Stimulated activated CD4-positive, alpha-beta T cell treated with anti-CD3 and anti-CD28 coated beads, Interleukin-1b, Interleukin-23, amount 100 ng/mL, for 1 hour (primary cell): ENCODE results near the gene GOSR2.
"Not testable (repeated sequence)": the region's sequence is repeated elsewhere in the genome, so short reads cannot be mapped to it uniquely, and the experiment has no call there.

ENCODE experiments used
- DNase-seq, 2 donors: peaks; one replicate each; pipeline ENCODE4 v3.0.0-alpha.2; 2020; ENCODE audit warnings: low read depth in 2 of 2

GOSR2 gene

GRCh38 chr17:46894024-46894423 lies 28.9 kb upstream of the GOSR2 start:
- DNase-seq, result no peak

GRCh38 chr17:46894476-46895151 lies 28.3 kb upstream of the GOSR2 start:
- DNase-seq, result no peak

GRCh38 chr17:46895171-46895570 lies 27.8 kb upstream of the GOSR2 start:
- DNase-seq, result no peak

- DNase-seq, result no peak
These were observed 26.0 kb upstream of the GOSR2 start for GRCh38 chr17:46896991-46897390.

DNA sequence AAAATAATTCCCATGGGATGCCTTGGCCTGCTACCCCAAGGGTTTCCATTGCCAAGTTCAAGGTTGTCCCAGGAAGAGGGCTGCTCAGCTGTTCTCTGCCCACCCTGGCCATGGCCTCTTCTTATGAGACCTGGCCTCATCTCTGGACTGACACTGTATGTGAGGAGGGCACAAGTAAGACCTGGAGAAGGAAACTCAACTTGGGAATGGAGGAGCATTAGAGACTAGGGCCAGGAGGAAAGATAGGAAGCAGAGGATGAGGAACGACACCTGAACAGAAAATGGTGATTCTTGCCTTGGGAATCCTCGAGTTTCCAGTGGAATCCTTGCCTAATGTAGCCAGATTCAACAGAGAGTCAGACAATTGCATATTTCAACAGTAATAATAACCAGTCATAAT lies 24.6 kb upstream of the GOSR2 start:
- DNase-seq, result no peak

GRCh38 chr17:46898860-46899259 lies 24.1 kb upstream of the GOSR2 start:
- DNase-seq, result no peak

DNA sequence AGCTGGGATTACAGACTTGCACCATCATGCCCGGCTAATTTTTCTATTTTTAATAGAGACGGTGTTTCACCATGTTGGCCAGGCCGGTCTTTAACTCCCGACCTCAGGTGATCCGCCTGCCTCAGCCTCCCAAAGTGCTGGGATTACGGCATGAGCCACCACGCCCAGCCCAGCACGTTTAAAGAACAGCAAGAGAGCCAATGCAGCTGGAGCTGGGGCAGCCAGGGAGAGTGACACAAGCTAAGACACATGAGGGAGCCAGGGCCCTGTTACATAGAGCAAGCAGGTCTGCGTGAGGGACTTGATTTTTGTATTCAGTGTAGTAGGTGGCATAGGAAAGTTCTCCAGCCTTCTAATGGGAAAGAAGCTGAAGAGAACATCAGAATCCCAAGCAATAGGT lies 21.7 kb upstream of the GOSR2 start:
- no peak for DNase-seq

DNA sequence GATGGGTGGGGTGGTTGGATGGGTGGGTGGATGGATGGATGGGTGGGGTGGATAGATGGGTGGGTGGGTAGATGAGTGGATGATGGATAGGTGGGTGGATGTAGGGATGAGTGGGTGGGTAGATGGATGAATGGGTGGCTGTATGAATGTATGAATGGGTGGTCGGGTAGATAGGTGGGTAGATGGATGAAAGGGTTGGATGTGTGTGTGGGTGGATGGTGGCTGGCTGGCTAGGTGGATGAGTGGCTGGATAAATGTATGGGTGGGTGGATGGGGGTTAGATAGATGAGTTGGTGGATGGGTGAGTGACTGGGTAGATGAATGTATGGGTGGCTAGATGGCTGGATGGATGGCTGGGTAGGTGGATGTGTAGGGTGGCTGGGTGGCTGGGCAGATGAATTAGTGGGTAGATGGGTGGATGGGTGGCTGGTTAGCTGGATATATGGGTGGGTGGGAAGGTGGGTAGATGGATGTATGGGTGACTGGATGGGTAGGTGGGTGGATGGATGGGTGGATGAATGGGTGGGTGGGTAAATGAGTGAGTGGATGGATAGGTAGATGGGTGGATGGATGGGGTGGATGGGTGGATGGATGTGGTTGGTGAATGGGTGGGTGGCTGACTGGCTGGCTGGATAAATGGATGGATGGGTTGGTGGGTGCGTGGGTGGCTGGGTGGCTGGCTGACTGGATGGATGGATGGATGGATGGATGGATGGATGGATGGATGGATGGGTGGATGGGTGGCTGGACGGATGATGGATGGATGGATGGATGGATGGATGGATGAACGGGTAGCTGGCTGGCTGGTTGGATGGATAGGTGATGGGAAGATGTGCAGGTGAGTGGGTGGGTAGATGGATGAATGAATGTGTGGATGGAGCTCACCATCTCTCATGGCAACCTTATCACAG lies 18.9 kb upstream of the GOSR2 start:
- no peak for DNase-seq

GRCh38 chr17:46908068-46908737 lies 14.8 kb upstream of the GOSR2 start:
- DNase-seq, result no peak

DNA sequence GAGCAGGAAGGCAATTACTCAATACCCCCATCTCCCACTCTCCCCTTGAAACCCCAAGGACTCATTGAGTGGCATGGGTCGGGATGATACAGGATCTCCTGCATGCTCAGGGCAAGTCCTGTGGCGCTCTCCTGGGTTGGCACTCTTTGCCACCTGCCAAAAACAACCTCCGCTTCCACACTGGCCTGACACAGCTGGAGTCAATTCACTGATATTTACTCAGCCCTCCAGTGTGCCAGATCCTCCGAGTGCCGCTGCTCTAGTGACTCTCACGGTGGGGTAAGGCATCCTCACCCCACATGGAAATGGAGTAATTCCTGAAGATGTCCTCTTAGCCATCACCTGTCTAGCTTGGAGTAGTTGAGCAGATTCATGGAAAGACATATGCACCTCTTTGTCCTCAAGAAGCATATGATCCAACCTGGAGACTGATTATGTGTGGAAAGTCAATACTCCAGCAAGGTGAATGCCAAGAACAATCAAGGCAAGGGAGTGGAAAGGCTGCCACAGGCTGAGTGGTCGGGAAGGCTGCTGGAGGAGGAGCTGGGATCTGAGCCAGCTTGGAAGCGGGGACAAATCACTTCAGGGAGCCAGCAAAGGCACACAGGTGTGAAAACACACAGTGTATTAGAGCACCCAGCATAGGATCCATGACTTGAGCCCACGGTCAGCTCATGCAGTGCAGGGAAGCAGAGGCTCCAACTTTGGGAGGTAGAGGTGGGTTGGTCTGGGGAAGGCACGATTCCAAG lies 12.6 kb upstream of the GOSR2 start:
- no peak for DNase-seq

- no peak for DNase-seq
These were observed 11.6 kb upstream of the GOSR2 start for GRCh38 chr17:46911311-46911710.

DNA sequence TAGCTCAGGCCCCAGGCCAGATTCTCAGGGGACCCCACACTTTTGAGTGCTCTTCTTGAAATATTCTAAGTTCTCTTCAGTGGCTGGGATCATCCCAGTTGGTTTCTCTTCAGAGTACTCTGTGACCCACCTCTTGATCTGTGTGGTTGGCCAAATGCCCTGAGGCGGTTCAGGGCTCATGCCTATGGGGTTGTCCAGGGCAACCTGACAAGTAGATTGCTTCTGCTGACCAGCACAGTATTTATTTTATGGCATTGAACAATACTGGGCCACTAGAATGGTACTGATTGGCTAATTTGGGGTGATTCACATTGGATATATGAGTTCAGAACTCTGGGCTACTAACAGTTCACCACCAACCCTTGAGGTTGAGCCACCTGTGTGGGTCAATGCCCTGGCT lies 7.4 kb upstream of the GOSR2 start:
- DNase-seq, result no peak

GRCh38 chr17:46916211-46916610 lies 6.7 kb upstream of the GOSR2 start:
- DNase-seq, result no peak

DNA sequence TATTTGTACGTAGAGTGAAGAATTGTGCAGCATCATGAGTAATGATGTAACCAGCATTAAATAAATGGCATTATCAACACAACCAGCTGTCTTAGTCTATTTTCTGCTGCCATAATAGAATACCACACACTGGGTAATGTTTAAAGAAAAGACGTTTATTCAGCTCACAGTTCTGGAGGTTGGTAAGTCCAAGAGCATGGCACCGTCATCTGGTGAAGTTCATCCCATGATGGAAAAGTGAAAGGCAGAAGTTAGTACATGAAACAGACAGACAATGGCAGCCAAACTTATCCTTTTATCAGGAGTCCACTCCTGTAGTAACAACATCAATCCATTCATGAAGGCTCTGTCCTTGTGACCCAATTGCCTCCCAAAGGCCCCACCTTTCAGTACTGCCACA lies 6.3 kb upstream of the GOSR2 start:
- no peak for DNase-seq

DNA sequence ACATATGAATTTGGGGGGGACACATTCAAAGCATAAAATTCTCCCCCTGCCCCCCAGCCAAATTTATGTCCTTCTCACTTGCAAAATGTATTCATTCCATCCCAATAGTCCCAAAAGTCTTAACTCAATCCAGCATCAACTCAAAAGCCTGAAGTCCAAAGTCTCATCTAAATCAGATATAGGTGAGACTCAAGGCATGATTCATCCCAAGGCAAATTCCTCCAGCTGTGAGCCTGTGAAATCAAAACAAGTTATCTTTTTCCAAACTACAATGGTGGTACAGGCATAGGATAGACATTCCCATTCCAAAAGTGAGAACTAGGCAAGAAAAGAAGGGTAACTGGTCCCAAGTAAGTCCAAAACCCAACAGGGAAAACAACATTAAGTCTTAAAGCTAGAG lies 5.9 kb upstream of the GOSR2 start:
- DNase-seq, result no peak

GRCh38 chr17:46917516-46917915 lies 5.4 kb upstream of the GOSR2 start:
- DNase-seq, result no peak

GRCh38 chr17:46921962-46922361 lies 998 bp upstream of the GOSR2 start:
- DNase-seq, result not testable (repeated sequence)

DNA sequence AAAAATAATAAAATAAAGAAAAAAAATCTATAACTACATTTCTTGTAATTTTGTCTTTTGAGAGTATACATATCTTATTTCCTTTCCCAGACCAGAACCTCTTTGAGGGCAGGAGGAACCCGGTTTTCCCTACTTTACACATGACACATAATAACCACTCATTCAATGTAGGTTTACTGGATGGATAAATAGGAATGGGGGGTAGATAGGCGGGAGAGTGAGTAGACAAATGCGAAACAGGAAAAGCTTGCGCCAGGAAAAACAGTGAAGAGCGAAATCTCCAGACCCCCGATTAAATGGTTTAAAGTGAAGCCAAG lies 515 bp upstream of the GOSR2 start:
- DNase-seq, result no peak

GRCh38 chr17:46925185-46925868 lies 2.4 kb downstream of the GOSR2 start:
- no peak for DNase-seq

- DNase-seq, result no peak
These were observed 5.7 kb downstream of the GOSR2 start for GRCh38 chr17:46928467-46929261.

DNA sequence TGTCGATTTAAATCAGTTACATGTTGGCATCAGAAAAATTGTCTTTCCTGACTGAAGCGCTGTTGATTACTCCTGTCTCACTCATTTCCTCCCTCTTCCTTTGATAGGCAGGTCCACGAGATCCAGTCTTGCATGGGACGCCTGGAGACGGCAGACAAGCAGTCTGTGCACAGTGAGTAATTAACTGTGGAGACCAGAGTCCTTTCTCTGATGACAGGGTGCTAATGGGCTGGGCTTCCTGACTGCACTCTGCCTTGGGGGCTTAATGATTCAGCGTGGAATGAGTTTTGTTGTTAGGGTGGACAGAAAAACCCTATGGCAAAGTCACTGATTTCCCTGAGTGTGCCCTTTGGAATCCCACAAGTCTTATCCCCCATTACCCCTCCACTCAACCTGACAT lies 6.5 kb downstream of the GOSR2 start:
- DNase-seq, result no peak
